Neural cell (in vitro differentiated cells): ENCODE data around the gene NHSL2.

Experiments
- CTCF ChIP-seq: fragments of 450-650 bp; IDR thresholded peaks from 2 replicates; pipeline ENCODE4 v1.5.1; 2014; ENCODE audit warnings: antibody characterized with exemption, mild to moderate bottlenecking, moderate library complexity; ENCODE audit not compliant: poor library complexity, severe bottlenecking
- REST ChIP-seq: IDR thresholded peaks from 2 replicates; pipeline ENCODE4 v1.6.1; 2012; ENCODE audit warnings: borderline replicate concordance

- TF ChIP-seq CTCF (no peak), REST (no peak)
Observed at GRCh38 chrX:72073633-72074032, 163.0 kb downstream of the NHSL2 start.
